ENCODE results near the gene DEPDC4.
"Not testable (repeated sequence)": the region's sequence is repeated elsewhere in the genome, so short reads cannot be mapped to it uniquely, and the experiment has no call there.

GRCh38 chr12:100308138-100308537, 41.3 kb upstream of the DEPDC4 start:
- TF ChIP-seq EZH2 (optimal IDR thresholded peaks at IDR 0.05; ENCODE audit: low read depth, low read length); CTCF (IDR thresholded peaks at IDR 0.05; ENCODE audit: low read length); EZH2phosphoT487 (IDR thresholded peaks at IDR 0.05; ENCODE audit: low read length): not testable (repeated sequence)

All from MM.1S (cell line).